Gastrocnemius medialis (tissue), 4 donors: Measurements from ENCODE around the gene CIAO3. TPM values are rescaled to one million over a fixed set of nuclear protein-coding genes. Genes with fewer than 3 reads are reported as not detected.

Experiments used
- ATAC-seq, 2 donors: fragments of 150-250 bp; one replicate each; pipeline ENCODE4 v1.9.1; 2016
- DNase-seq, 2 donors: peaks; one replicate each; pipeline ENCODE4 v3.0.0-alpha.2; 2019
- H3K27ac ChIP-seq, 4 donors: fragments of 200-600 bp; sonication (generic); 1 replicate in 1 of 4; 2 replicates in 3 of 4; pipeline ENCODE4 v1.5.1; 2016 to 2018; ENCODE audit warnings: mild to moderate bottlenecking in 2 of 4, moderate library complexity in 1 of 4
- H3K27me3 ChIP-seq, 3 donors: fragments of 200-600 bp; sonication (generic) in 2 of 3; 1 replicate in 1 of 3; 2 replicates in 2 of 3; pipeline versions ENCODE4 v1.5.1 to v1.6.0; 2016 to 2019; ENCODE audit warnings: mild to moderate bottlenecking in 1 of 3, moderate library complexity in 1 of 3
- H3K36me3 ChIP-seq, 2 donors: fragments of 200-600 bp; sonication (generic) in 1 of 2; one replicate each; pipeline ENCODE4 v1.5.1; 2017 to 2018
- H3K4me1 ChIP-seq, 2 donors: fragments of 200-600 bp; sonication (generic) in 1 of 2; one replicate each; pipeline ENCODE4 v1.5.1; 2016 to 2017; ENCODE audit warnings: mild to moderate bottlenecking in 2 of 2
- H3K4me3 ChIP-seq, 4 donors: fragments of 200-600 bp; sonication (generic) in 3 of 4; 1 replicate in 1 of 4; 2 replicates in 3 of 4; pipeline ENCODE4 v1.5.1; 2016 to 2019; ENCODE audit warnings: mild to moderate bottlenecking in 2 of 4
- H3K9me3 ChIP-seq, 3 donors: fragments of 200-600 bp; sonication (generic) in 2 of 3; 1 replicate in 1 of 3; 2 replicates in 2 of 3; pipeline ENCODE4 v1.5.1; 2016 to 2019
- POLR2A ChIP-seq, 2 donors: fragments of 450-650 bp; IDR thresholded peaks; one replicate each; pipeline ENCODE4 v1.6.1; 2017; ENCODE audit warnings: antibody characterized with exemption in 2 of 2, mild to moderate bottlenecking in 2 of 2, moderate library complexity in 2 of 2
- in situ Hi-C, 4 donors: fragments of 200-750 bp; cut with MboI; loops; one replicate each; pipeline versions ENCODE4 v1.15.0 to v1.8.0; 2017; ENCODE audit warnings: low sequenced_read_pairs in 4 of 4
- intact Hi-C: fragments of 100-400 bp; cut with DNase I; formaldehyde crosslinking; loops from one replicate; pipeline ENCODE4 v1.15.1; 2023; ENCODE audit warnings: low total_unique reads
- total RNA-seq, 4 donors: library from RNA; depleted of rRNA; stranded (reverse); fragments of >200 nt; gene quantifications; one replicate each; pipeline versions ENCODE4 v1.1.0 to v1.2.3, GENCODE V29; 2016
- TF ChIP-seq, protein P1 (sequence below), 5 experiments: fragments of 450-650 bp in 3 of 5; fragments of 200-600 bp in 2 of 5; sonication (generic) in 2 of 5; IDR thresholded peaks in 4 of 5; conservative IDR thresholded peaks in 1 of 5; 1 replicate in 4 of 5; 2 replicates in 1 of 5; pipeline ENCODE4 v1.5.1; 2016 to 2019; ENCODE audit warnings: antibody characterized with exemption in 5 of 5, mild to moderate bottlenecking in 3 of 5, moderate library complexity in 3 of 5

The CIAO3 gene
- total RNA-seq, 4 donors from 2014 or later: 16.1 to 48.5 (median 21.6) TPM

DNA sequence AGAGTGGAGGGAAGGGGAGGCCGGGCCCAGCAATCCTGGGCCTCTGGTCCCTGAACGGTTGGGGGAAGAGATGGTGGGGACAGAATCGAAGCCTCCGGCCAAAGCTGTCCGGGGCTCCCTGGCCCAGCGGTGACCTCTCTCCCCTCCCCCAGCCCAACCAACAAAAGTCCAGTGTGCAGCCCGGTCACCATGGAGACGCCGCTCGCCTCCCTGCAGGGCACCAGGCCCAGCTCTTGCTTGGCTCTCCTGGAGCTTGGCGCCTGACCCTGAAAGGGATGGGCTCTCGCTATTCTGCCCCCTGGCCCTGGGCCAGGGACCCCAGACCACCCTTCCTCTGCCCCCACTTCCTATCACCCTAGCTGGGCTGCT lies 24.6 kb downstream of the CIAO3 start:
- Histone ChIP-seq H3K9me3 (no peaks in the 10 kb centered on the region), H3K27me3 (peaks cover 2 to 4% (median 3%) of the 10 kb centered on the region in 3 donors), H3K27ac (no peak overlapping the region), H3K4me3 (peak overlapping the region; percentile 32 to 86 (median 67)), H3K36me3 (no peaks in the 10 kb centered on the region), H3K4me1 (peaks cover 19 to 34% of the 10 kb centered on the region in 2 donors)
- in situ Hi-C loops (no loop called here), intact Hi-C loops (no loop called here)
- TF ChIP-seq, protein P1, sequence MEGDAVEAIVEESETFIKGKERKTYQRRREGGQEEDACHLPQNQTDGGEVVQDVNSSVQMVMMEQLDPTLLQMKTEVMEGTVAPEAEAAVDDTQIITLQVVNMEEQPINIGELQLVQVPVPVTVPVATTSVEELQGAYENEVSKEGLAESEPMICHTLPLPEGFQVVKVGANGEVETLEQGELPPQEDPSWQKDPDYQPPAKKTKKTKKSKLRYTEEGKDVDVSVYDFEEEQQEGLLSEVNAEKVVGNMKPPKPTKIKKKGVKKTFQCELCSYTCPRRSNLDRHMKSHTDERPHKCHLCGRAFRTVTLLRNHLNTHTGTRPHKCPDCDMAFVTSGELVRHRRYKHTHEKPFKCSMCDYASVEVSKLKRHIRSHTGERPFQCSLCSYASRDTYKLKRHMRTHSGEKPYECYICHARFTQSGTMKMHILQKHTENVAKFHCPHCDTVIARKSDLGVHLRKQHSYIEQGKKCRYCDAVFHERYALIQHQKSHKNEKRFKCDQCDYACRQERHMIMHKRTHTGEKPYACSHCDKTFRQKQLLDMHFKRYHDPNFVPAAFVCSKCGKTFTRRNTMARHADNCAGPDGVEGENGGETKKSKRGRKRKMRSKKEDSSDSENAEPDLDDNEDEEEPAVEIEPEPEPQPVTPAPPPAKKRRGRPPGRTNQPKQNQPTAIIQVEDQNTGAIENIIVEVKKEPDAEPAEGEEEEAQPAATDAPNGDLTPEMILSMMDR (IDR thresholded peaks at IDR 0.05 in 4 of 5, conservative IDR thresholded peaks at IDR 0.05 in 1 of 5): no peak
- TF ChIP-seq POLR2A (IDR thresholded peaks at IDR 0.05): no peak
- ATAC-seq (no peak), DNase-seq (no peak)

DNA sequence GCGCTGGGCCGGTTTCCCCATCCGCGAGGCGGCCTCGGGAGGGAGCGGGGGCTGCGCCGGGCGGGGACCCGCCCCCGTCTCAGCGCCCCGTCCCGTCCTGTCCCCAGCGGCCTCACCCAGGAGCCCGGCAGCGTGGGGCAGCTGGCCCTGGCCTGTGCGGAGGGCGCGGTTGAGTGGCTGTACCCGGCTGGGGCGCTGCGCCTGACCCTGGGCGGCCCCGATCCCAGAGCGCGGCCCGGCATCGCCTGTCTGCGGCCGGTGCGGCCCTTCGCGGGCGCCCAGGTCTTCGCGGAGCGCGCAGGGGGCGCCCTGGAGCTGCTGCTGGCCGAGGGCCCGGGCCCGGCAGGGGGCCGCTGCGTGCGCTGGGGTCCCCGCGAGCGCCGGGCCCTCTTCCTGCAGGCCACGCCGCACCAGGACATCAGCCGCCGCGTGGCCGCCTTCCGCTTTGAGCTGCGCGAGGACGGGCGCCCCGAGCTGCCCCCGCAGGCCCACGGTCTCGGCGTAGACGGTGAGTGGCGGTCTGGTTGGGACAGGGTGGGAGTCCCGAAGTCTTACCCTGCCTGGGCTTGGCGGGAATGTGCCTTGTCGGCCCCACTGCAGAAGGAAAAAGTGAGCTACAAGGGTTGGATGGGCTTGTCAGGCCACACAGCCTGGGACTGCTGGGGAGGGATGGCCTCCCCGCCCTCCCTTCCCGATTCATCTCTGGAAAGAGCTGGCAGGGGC lies 25.2 kb downstream of the CIAO3 start:
- in situ Hi-C loops (no loop called here), intact Hi-C loops (no loop called here)
- ATAC-seq (peak; percentile 8 to 14), DNase-seq (no peak)
- H3K9me3 ChIP-seq: no peaks in the 10 kb centered on the region
- H3K27ac ChIP-seq: no peak overlapping the region
- no peaks in the 10 kb centered on the region for H3K36me3 ChIP-seq
- H3K27me3 ChIP-seq: peaks cover 8 to 9% (median 9%) of the 10 kb centered on the region in 3 donors
- TF ChIP-seq POLR2A (IDR thresholded peaks at IDR 0.05): no peak
- TF ChIP-seq, protein P1 (IDR thresholded peaks at IDR 0.05 in 4 of 5, conservative IDR thresholded peaks at IDR 0.05 in 1 of 5): no peak
- peak overlapping the region; percentile 64 to 86 (median 71) for H3K4me3 ChIP-seq
- peaks cover 19 to 33% of the 10 kb centered on the region in 2 donors for H3K4me1 ChIP-seq

DNA sequence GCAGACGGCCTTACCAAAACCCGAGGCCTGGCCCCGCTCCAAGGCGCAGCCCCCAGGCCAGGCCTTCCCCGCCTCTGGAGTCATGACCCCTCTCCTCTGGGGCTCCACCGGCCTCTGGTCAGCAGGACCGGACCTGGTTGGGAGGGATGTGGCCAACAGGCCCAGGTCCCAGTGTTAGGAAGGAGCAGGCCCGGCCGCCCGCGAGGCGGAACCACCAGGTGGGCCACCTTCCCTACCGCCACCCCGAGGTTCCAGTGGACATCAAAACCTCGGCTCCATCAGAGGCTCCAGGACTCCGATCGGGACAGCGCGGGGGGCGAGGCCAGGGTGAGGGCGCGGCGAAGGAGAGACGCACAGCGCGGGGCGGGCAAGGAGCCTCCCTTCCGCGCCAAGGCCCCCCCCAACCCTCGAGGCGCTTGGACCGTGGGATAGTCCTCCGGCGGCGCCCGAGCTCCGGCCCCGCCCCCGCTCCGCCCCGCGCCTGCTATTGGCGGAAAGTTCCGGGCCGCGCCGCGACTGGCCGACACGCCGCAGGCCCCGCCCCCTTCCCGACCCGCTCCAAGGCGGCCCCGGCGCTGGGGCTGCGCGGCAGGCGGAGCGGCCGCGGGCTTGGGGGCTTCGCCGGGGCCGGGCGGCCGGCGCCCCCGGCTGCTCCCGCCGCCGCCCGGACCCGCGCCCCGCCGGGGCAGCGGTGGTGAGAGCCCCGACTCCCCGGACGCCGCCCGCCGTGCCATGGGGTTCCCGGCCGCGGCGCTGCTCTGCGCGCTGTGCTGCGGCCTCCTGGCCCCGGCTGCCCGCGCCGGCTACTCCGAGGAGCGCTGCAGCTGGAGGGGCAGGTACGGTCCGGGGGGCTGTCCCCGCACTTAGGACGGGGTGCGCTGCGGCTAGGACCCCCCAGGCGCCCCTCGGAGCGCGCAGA lies 26.0 kb downstream of the CIAO3 start, which contains the start of gene METRN:
Gene METRN (plus strand): TSS at position 561 of the 919 bp plus-strand sequence. CDS start 172 bp downstream, at position 733.
- Histone ChIP-seq H3K4me1 (peaks cover 12 to 25% of the 10 kb centered on the region in 2 donors), H3K27me3 (peaks cover 15 to 17% (median 16%) of the 10 kb centered on the region in 3 donors), H3K27ac (no peak within 1 kb of the TSS), H3K9me3 (no peaks in the 10 kb centered on the region), H3K4me3 (peak within 1 kb of the TSS; percentile 64 to 86 (median 71)), H3K36me3 (no peaks in the 10 kb centered on the region)
- in situ Hi-C loops (no loop called here), intact Hi-C loops (no loop called here)
- ATAC-seq: peak; percentile 85 to 94
- TF ChIP-seq, protein P1 (IDR thresholded peaks at IDR 0.05 in 4 of 5, conservative IDR thresholded peaks at IDR 0.05 in 1 of 5): no peak
- peak in 1 of 2 donors; percentile 21 for TF ChIP-seq POLR2A (IDR thresholded peaks at IDR 0.05)
- peak; percentile 71 to 83 for DNase-seq

DNA sequence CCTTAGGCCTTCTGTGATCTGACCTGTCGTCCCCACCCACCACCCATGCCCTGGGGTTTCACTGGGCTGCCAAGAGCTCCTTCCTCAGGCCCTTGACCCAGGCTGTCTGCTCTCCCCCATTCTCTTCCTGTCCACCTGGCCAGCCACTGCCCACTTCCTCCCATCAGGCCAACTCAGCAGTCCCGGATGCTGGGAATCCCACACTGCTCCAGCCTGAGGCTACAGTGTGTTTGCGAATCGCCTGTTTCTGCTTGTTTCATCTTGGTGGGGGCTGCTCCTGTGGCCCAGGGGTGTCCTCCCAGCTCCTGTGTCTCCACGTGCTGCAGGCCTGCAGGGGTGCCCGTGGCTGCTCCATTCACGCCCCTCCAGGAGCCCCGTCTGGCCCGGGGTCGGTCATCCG lies 26.7 kb downstream of the CIAO3 start:
- no peak for ATAC-seq
- Histone ChIP-seq H3K4me1 (peaks cover 11 to 18% of the 10 kb centered on the region in 2 donors), H3K36me3 (no peaks in the 10 kb centered on the region), H3K4me3 (peak overlapping the region in 1 of 4 donors; percentile 46), H3K27ac (no peak overlapping the region), H3K27me3 (peaks cover 23 to 24% (median 24%) of the 10 kb centered on the region in 3 donors), H3K9me3 (no peaks in the 10 kb centered on the region)
- intact Hi-C loops (no loop called here), in situ Hi-C loops (no loop called here)
- DNase-seq: no peak
- TF ChIP-seq, protein P1 (IDR thresholded peaks at IDR 0.05 in 4 of 5, conservative IDR thresholded peaks at IDR 0.05 in 1 of 5): no peak
- no peak for TF ChIP-seq POLR2A (IDR thresholded peaks at IDR 0.05)
